HCT116 (cell line): ENCODE measurements around the gene TIMM17A. TPM values are rescaled to one million over a fixed set of nuclear protein-coding genes. Genes with fewer than 3 reads are reported as not detected.

ENCODE experiments used
- ATAC-seq: fragments of 200-7000 bp; cut with Tn5 transposase; 2 replicates; pipeline ENCODE4 v1.9.1; 2020; ENCODE audit warnings: mild to moderate bottlenecking, moderate library complexity
- BruUV-seq: library from RNA; stranded (reverse); fragments of 400-500 nt; replicated peaks from 2 replicates; lab custom pipeline; 2021; lab: Mats Ljungman, UMichigan
- CTCF ChIA-PET: fragments of 300-600 bp; sonication (Branson Sonifier 250); formaldehyde crosslinking; loops from one replicate; lab custom pipeline; 2021; ENCODE audit warnings: antibody characterized with exemption; lab: Charles Lee
- POLR2A ChIA-PET: fragments of 300-600, 350-600 bp; sonication (Branson Sonifier 250); formaldehyde crosslinking; loops from one replicate; lab custom pipeline; 2021; ENCODE audit warnings: antibody characterized with exemption; lab: Charles Lee
- RAD21 ChIA-PET, 2 experiments: fragments of 300-600 bp; sonication (Branson Sonifier 250); formaldehyde crosslinking; loops; one replicate each; lab custom pipeline; 2023; ENCODE audit warnings: low total read pairs in 2 of 2; ENCODE audit not compliant: uncharacterized antibody in 2 of 2, unreplicated experiment in 2 of 2, low non-redundant PET in 1 of 2; lab: Charles Lee
- DNase-seq: peaks from one replicate; pipeline ENCODE4 v3.0.0-alpha.2; 2010; ENCODE audit warnings: low read depth, low spot score
- H2AFZ ChIP-seq: fragments of 200-600 bp; shearing (Covaris generic), sonication (generic); 2 replicates; pipeline ENCODE4 v1.6.1; 2017; ENCODE audit warnings: low read depth, mixed run types, mixed read lengths, antibody characterized with exemption, low read length; ENCODE audit not compliant: poor library complexity, severe bottlenecking
- H3K27ac ChIP-seq: 2 replicates; pipeline ENCODE4 v1.5.1; 2012; ENCODE audit warnings: low read depth, low read length
- H3K27me3 ChIP-seq: fragments of 200-600 bp; sonication (generic); 2 replicates; pipeline ENCODE4 v1.6.1; 2016; ENCODE audit warnings: mixed run types, low read length, mixed read lengths; ENCODE audit not compliant: insufficient read depth
- H3K36me3 ChIP-seq, 2 experiments: fragments of 200-500 bp in 1 of 2; fragments of 200-600 bp in 1 of 2; sonication (Bioruptor generic) in 1 of 2; sonication (generic) in 1 of 2; 2 replicates each; pipeline versions ENCODE4 v1.5.1 to v1.6.1; 2014 to 2016; ENCODE audit warnings: low read length in 2 of 2, inconsistent platforms in 1 of 2, mixed read lengths in 1 of 2, mixed run types in 1 of 2; ENCODE audit not compliant: insufficient read depth in 2 of 2, control insufficient read depth in 1 of 2
- H3K4me1 ChIP-seq, 2 experiments: fragments of 200-600 bp in 1 of 2; sonication (generic) in 1 of 2; 2 replicates each; pipeline versions ENCODE4 v1.5.1 to v1.6.1; 2012 to 2017; ENCODE audit warnings: low read length in 2 of 2, inconsistent platforms in 1 of 2, mild to moderate bottlenecking in 1 of 2, mixed read lengths in 1 of 2, mixed run types in 1 of 2, moderate library complexity in 1 of 2; ENCODE audit not compliant: insufficient read depth in 2 of 2, control insufficient read depth in 1 of 2
- H3K4me2 ChIP-seq: fragments of 200-600 bp; sonication (generic); 2 replicates; pipeline ENCODE4 v1.6.1; 2017; ENCODE audit warnings: mixed run types, low read length, mixed read lengths
- H3K4me3 ChIP-seq, 2 experiments: fragments of 200-600 bp in 1 of 2; sonication (generic) in 1 of 2; replicated peaks in 1 of 2; 2 replicates each; pipeline ENCODE4 v1.5.1; 2011 to 2016; ENCODE audit warnings: low read length in 2 of 2, control low read depth in 1 of 2, low read depth in 1 of 2, mild to moderate bottlenecking in 1 of 2, mixed read lengths in 1 of 2, mixed run types in 1 of 2
- H3K79me2 ChIP-seq: fragments of 200-600 bp; sonication (generic); 2 replicates; pipeline ENCODE4 v1.6.1; 2017; ENCODE audit warnings: mild to moderate bottlenecking, mixed run types, low read length, moderate library complexity, mixed read lengths; ENCODE audit not compliant: insufficient read depth
- H3K9ac ChIP-seq: fragments of 200-600 bp; sonication (generic); 2 replicates; pipeline ENCODE4 v1.6.1; 2016; ENCODE audit warnings: low read length, mixed read lengths
- H3K9me2 ChIP-seq: fragments of 200-600 bp; sonication (generic), shearing (Covaris generic); 2 replicates; pipeline ENCODE4 v1.6.1; 2017; ENCODE audit warnings: mixed run types, mild to moderate bottlenecking, moderate library complexity; ENCODE audit not compliant: insufficient read depth
- H3K9me3 ChIP-seq, 2 experiments: fragments of 200-500 bp in 1 of 2; fragments of 200-600 bp in 1 of 2; sonication (Bioruptor generic) in 1 of 2; sonication (generic) in 1 of 2; 2 replicates each; pipeline ENCODE4 v1.6.1; 2014 to 2017; ENCODE audit warnings: low read length in 2 of 2, mixed read lengths in 2 of 2, inconsistent platforms in 1 of 2, low read depth in 1 of 2, mild to moderate bottlenecking in 1 of 2, mixed run types in 1 of 2, moderate library complexity in 1 of 2; ENCODE audit not compliant: control insufficient read depth in 1 of 2, insufficient read depth in 1 of 2
- H4K20me1 ChIP-seq: fragments of 200-600 bp; sonication (generic), shearing (Covaris generic); 2 replicates; pipeline ENCODE4 v1.6.1; 2017; ENCODE audit warnings: mixed run types, mild to moderate bottlenecking, moderate library complexity; ENCODE audit not compliant: insufficient read depth
- ATF3 ChIP-seq: IDR thresholded peaks from 2 replicates; pipeline ENCODE4 v1.6.1; 2012
- CBX3 ChIP-seq: IDR thresholded peaks from 2 replicates; pipeline ENCODE4 v1.6.1; 2012; ENCODE audit warnings: low read depth
- CEBPB ChIP-seq: IDR thresholded peaks from 2 replicates; pipeline ENCODE4 v1.6.1; 2012; ENCODE audit warnings: low read depth
- CTCF ChIP-seq, 3 experiments: fragments of 200-600 bp in 1 of 3; sonication (generic) in 1 of 3; IDR thresholded peaks in 2 of 3; conservative IDR thresholded peaks in 1 of 3; 2 replicates each; pipeline ENCODE4 v1.5.1; 2012 to 2017; ENCODE audit warnings: low read depth in 2 of 3, low read length in 2 of 3, antibody characterized with exemption in 1 of 3, borderline replicate concordance in 1 of 3, control low read depth in 1 of 3, mild to moderate bottlenecking in 1 of 3, mixed read lengths in 1 of 3, mixed run types in 1 of 3, moderate library complexity in 1 of 3; ENCODE audit not compliant: insufficient read depth in 1 of 3
- EGR1 ChIP-seq: IDR thresholded peaks from 2 replicates; pipeline ENCODE4 v1.6.1; 2012; ENCODE audit warnings: low read depth
- ELF1 ChIP-seq: IDR thresholded peaks from 2 replicates; pipeline ENCODE4 v1.6.1; 2012; ENCODE audit warnings: low read depth, borderline replicate concordance
- EZH2 ChIP-seq: fragments of 200-600 bp; sonication (generic); IDR thresholded peaks from 2 replicates; pipeline ENCODE4 v1.6.1; 2017; ENCODE audit warnings: antibody characterized with exemption, mixed run types
- EZH2phosphoT487 ChIP-seq: fragments of 200-600 bp; IDR thresholded peaks from 2 replicates; pipeline ENCODE4 v1.6.1; 2018; ENCODE audit warnings: antibody characterized with exemption, borderline replicate concordance
- FOSL1 ChIP-seq: IDR thresholded peaks from 2 replicates; pipeline ENCODE4 v1.6.1; 2012; ENCODE audit warnings: low read depth
- POLR2A ChIP-seq: IDR thresholded peaks from 2 replicates; pipeline ENCODE4 v1.7.0; 2011; ENCODE audit warnings: borderline replicate concordance; ENCODE audit not compliant: insufficient read depth, insufficient read length; ENCODE audit errors: extremely low read depth
- RAD21 ChIP-seq: IDR thresholded peaks from 2 replicates; pipeline ENCODE4 v1.6.1; 2012; ENCODE audit warnings: low read depth, mild to moderate bottlenecking
- SIN3A ChIP-seq: IDR thresholded peaks from 2 replicates; pipeline ENCODE4 v1.6.1; 2012; ENCODE audit warnings: low read depth
- SRF ChIP-seq: IDR thresholded peaks from 2 replicates; pipeline ENCODE4 v1.6.1; 2012; ENCODE audit warnings: low read depth
- TCF7L2 ChIP-seq: IDR thresholded peaks from 2 replicates; pipeline ENCODE4 v1.7.0; 2011; ENCODE audit warnings: borderline replicate concordance, inconsistent platforms; ENCODE audit not compliant: insufficient read depth, insufficient read length; ENCODE audit errors: extremely low read depth
- YY1 ChIP-seq: IDR thresholded peaks from 2 replicates; pipeline ENCODE4 v1.6.1; 2011; ENCODE audit warnings: low read length, low read depth, moderate library complexity, mild to moderate bottlenecking; ENCODE audit not compliant: insufficient replicate concordance; ENCODE audit errors: extremely low read depth
- ZBTB33 ChIP-seq: IDR thresholded peaks from 2 replicates; pipeline ENCODE4 v1.6.1; 2011; ENCODE audit warnings: mild to moderate bottlenecking, low read length, moderate library complexity; ENCODE audit not compliant: insufficient replicate concordance; ENCODE audit errors: extremely low read depth
- ZFX ChIP-seq: fragments of 450-650 bp; IDR thresholded peaks from 2 replicates; pipeline ENCODE4 v1.6.1; 2017
- ZNF274 ChIP-seq: fragments of 200-500 bp; sonication (Bioruptor generic); IDR thresholded peaks from 2 replicates; pipeline ENCODE4 v1.6.1; 2014; ENCODE audit warnings: mild to moderate bottlenecking, low read depth, low read length, inconsistent platforms
- intact Hi-C: fragments of 100-400 bp; cut with micrococcal nuclease; formaldehyde crosslinking; loops from 2 replicates; pipeline ENCODE4 v1.10.0; 2022
- total RNA-seq: library from RNA; stranded (reverse); gene quantifications from one replicate; pipeline ENCODE4 v1.2.1, GENCODE V29; 2021; ENCODE audit not compliant: unreplicated experiment

TIMM17A gene
- total RNA-seq, 1 experiment from 2014 or later, result 100 TPM

- BruUV-seq, result no TSS peak
- ATAC-seq, result no peak
- H2AFZ ChIP-seq, result no peak overlapping the region
- intact Hi-C loops, result no loop called here
- H3K27ac ChIP-seq, result no peak overlapping the region
- H3K9me3 ChIP-seq, result no peaks in the 10 kb centered on the region
- ChIA-PET CTCF (no interaction called here), RAD21 (no interaction called here), POLR2A (no interaction called here)
- no peaks in the 10 kb centered on the region for H3K79me2 ChIP-seq
- H3K36me3 ChIP-seq, result no peaks in the 10 kb centered on the region
- H4K20me1 ChIP-seq, result no peaks in the 10 kb centered on the region
- no peak overlapping the region for H3K4me2 ChIP-seq
- TF ChIP-seq SRF, result no peak
- no peak for TF ChIP-seq EZH2phosphoT487
- no peak for TF ChIP-seq SIN3A
- no peak for TF ChIP-seq FOSL1
- TF ChIP-seq TCF7L2, result no peak
- TF ChIP-seq CEBPB, result no peak
- TF ChIP-seq POLR2A, result no peak
- no peak for TF ChIP-seq YY1
- no peak for TF ChIP-seq RAD21
- TF ChIP-seq EZH2, result no peak
- TF ChIP-seq ZBTB33, result no peak
- TF ChIP-seq ELF1, result no peak
- TF ChIP-seq CBX3, result no peak
- no peak for TF ChIP-seq CTCF (IDR thresholded peaks at IDR 0.05 in 2 of 3, conservative IDR thresholded peaks at IDR 0.05 in 1 of 3; ENCODE audit: borderline replicate concordance in 1 of 3, insufficient read depth in 1 of 3, low read depth in 2 of 3, low read length in 2 of 3)
- no peak for TF ChIP-seq ZFX
- no peak for TF ChIP-seq EGR1
- no peak for TF ChIP-seq ATF3
- no peak for TF ChIP-seq ZNF274
- peaks cover 11% of the 10 kb centered on the region for H3K27me3 ChIP-seq
- no peaks in the 10 kb centered on the region for H3K9me2 ChIP-seq
- DNase-seq, result no peak
- no peak overlapping the region for H3K9ac ChIP-seq
- H3K4me3 ChIP-seq, result no peak overlapping the region
- peaks cover 10 to 11% of the 10 kb centered on the region in 2 experiments; a peak in 3 of 4 replicates for H3K4me1 ChIP-seq
Measured at GRCh38 chr1:201944002-201944401, 11.3 kb upstream of the TIMM17A start.
